Astrocyte of the cerebellum (primary cell): ENCODE data around the gene NHP2.

Experiments
- DNase-seq: peaks from one replicate; pipeline ENCODE4 v3.0.0-alpha.2; 2011; ENCODE audit warnings: low read depth
- H3K4me3 ChIP-seq: 2 replicates; pipeline ENCODE4 v1.5.1; 2011; ENCODE audit warnings: mild to moderate bottlenecking, low read depth, low read length, moderate library complexity
- in situ Hi-C: cut with HindIII; loops from 2 replicates; pipeline ENCODE4 v1.10.0; 2017; ENCODE audit warnings: low sequenced_read_pairs
- TF ChIP-seq, protein P1 (sequence below): IDR thresholded peaks from 2 replicates; pipeline ENCODE4 v1.5.1; 2012; ENCODE audit warnings: low read length, low read depth, moderate library complexity, mild to moderate bottlenecking; ENCODE audit errors: missing control alignments

The NHP2 gene

DNA sequence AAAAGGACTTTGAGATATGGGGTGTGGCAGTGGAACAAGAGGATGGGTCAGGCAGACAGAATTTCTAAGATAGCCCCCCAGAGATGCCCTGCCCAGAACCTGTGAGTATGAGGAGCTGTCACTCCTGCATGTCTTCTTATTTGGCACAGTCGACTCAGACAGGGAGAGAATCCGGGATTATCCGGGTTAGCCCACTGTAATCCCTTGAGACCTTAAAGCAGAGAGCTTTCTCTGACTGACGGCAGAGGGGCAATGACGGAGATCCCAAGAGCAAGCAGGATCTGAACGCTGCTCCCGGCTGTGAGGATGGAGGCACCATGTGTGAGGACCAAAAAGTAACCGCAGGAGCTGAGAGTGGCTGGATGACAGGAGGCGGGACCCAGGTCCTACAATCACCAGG is 8.8 kb upstream of the NHP2 start:
- in situ Hi-C loops, result no loop called here
- H3K4me3 ChIP-seq, result no peak overlapping the region
- no peak for DNase-seq
- TF ChIP-seq, protein P1, sequence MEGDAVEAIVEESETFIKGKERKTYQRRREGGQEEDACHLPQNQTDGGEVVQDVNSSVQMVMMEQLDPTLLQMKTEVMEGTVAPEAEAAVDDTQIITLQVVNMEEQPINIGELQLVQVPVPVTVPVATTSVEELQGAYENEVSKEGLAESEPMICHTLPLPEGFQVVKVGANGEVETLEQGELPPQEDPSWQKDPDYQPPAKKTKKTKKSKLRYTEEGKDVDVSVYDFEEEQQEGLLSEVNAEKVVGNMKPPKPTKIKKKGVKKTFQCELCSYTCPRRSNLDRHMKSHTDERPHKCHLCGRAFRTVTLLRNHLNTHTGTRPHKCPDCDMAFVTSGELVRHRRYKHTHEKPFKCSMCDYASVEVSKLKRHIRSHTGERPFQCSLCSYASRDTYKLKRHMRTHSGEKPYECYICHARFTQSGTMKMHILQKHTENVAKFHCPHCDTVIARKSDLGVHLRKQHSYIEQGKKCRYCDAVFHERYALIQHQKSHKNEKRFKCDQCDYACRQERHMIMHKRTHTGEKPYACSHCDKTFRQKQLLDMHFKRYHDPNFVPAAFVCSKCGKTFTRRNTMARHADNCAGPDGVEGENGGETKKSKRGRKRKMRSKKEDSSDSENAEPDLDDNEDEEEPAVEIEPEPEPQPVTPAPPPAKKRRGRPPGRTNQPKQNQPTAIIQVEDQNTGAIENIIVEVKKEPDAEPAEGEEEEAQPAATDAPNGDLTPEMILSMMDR, result no peak

DNA sequence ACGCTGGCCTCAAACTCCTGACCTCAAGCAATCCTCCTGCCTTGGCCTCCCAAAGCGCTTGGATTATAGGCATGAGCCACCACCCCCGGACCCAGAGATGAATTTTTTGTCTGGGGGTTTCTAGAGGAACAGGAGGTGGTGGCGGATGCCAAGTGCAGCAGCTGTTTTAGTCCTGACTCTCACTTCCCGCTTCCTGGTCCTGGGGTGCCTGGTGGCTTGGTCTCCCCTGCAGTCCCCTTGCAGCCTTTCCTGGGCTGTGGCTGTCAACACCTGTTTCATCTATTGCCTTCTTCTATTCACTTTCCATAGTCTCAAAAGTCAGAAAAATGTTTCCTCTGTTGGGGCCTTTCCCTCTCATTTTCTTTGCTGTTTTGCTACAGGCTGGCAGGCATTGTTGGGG is 6.5 kb upstream of the NHP2 start:
- in situ Hi-C loops, result no loop called here
- no peak for DNase-seq
- no peak overlapping the region for H3K4me3 ChIP-seq
- TF ChIP-seq, protein P1, result no peak

DNA sequence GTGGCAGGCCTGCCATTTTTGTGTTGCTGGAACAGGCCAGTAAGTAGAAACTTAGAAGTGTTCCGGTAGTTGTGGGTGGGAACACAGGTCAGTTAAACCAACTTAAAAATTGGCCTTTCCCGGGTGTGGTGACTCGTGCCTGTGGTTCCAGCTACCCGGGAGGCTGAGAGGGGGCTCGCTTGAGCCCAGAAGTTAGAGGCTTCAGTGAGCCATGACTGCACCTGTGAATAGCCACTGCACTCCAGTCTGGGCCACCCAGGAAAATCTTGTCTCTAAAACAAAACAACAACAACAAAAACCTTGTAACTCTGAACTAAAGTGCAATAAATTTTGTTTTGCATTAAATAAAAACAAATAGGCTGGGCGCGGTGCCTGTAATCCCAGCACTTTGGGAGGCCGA is 1.4 kb upstream of the NHP2 start:
- in situ Hi-C loops, result no loop called here
- TF ChIP-seq, protein P1, result no peak
- H3K4me3 ChIP-seq, result no peak overlapping the region
- no peak for DNase-seq

DNA sequence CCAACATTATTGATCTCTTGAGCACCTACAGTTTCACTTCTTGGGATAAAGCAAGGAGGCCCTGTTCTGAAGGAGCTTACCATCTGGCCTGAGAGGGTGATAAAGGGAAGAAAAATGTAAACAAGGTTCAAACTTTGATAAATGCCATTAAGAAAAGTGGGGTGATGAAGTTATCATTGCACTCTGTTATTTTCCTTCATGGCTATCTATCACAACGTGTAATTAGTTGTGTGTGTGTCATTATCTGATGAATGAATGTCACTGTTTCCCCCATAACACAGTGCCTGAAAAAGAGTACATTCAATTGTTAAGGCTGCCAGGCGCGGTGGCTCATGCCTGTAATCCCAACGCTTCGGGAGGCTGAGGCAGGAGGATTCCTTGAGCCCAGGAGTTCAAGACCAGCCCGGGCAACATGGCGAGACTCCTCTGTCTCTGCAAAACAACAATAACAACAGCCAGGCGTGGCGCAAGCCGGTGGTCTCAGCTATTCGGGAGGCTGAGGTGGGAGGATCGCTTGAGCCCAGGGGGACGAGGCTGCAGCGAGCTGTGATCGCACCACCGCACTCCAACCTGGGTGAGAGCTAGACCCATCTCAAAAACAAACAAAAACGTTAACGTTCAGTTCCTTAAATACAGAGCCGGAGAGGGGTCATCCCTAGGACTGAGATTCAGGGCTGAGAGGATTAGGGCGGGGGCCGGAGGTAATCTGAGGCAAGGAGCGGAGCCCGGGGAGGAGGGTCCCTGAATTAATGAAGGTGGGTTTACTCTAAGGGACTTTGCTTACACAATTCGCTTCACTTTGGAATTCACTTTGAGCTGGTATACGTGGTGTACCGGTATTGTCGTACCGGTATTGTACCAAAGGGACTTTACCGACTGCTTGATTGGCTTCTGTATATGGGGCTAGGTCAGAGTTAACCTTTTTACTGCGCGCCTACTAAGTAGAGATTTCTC is 917 bp downstream of the NHP2 start:
- H3K4me3 ChIP-seq, result peak overlapping the region; percentile 65
- no peak for DNase-seq
- TF ChIP-seq, protein P1, result no peak
- in situ Hi-C loops, result no loop called here

DNA sequence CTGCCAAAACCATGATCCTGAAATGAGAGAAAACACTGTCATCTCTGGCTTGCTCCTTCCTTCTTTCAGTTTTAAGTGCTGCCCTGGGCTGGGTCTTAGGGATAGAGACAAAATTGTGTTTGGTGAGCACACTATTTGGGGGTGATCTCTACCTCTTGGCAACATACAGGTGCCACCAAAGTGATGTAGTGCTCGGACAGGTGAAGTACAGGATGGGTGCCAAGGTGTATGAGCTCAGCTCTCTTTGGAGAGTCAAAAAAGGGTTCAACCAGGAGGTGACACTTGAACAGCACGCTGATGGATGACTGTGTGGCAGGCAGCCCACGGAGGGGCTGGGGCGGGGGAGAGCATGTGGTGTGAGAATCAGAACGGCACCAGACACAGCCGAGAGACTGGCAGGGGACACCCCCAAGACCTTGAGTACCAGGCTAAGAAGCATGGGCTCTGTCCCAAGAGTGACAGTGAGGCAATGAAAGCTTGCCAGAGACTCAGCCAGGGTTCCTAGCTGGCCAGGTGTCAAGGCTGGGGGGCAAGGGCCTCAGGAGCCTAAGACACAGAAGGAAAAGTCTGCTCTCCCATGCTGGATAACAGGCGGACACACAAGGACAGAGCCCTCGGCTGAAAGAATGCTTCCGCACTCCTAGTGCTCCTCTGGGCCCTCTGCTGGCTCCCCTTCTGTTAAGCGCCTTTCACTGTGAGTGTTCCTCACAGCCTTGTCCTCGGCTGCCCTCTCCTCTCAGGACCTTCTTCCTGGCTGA is 2.5 kb downstream of the NHP2 start:
- no peak for DNase-seq
- TF ChIP-seq, protein P1, result peak; percentile 24
- H3K4me3 ChIP-seq, result no peak overlapping the region
- in situ Hi-C loops, result no loop called here

DNA sequence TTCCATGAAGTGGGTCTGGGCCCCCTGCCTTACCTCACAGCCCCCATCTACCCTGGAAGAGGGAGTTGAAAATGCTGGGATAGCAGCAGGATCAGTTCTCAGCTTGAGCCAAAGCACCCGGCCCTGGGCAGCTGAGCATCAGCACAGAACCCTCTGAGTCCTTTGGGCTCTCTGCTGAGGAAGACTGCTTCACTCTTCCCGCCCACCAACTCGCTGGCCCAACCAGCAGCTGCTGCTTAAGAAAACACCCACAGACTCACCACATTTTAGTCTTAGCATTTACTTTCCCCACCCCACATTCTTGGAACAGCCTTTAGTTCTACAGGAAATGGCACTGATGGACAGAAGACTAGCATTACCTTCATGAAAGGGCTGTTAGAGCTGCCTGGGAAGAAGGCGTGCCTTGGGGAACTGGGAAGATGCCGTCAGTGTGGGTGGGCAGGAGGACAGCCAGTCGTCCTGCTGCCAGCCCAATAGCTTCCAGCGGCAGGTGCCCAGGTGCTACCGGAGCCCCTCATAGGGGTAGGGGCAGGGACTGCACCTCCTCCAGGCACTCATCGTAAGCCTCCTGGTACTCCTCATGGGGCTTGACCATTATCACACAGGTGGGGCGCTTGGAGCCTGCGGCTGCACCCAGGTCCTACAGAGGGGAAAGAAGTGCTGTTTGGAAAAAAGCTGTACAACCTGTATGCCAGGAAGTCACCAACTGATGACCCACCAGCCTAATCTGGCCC is 4.3 kb downstream of the NHP2 start:
- H3K4me3 ChIP-seq, result no peak overlapping the region
- DNase-seq, result no peak
- in situ Hi-C loops, result no loop called here
- TF ChIP-seq, protein P1, result no peak
